ENCODE measurements around the gene DKK1.
"Not testable (repeated sequence)": the region's sequence is repeated elsewhere in the genome, so short reads cannot be mapped to it uniquely, and the experiment has no call there.

The DKK1 gene

GRCh38 chr10:52318136-52318701 is 4.1 kb downstream of the DKK1 start:
- DNase-seq, result no peak

- no peak for DNase-seq
These were observed 4.9 kb downstream of the DKK1 start for GRCh38 chr10:52318822-52319464.

GRCh38 chr10:52319926-52320325 is 5.8 kb downstream of the DKK1 start:
- DNase-seq, result no peak

GRCh38 chr10:52322323-52322722 is 8.2 kb downstream of the DKK1 start:
- no peak for DNase-seq

GRCh38 chr10:52322936-52323335 is 8.9 kb downstream of the DKK1 start:
- no peak for DNase-seq

GRCh38 chr10:52326382-52326781 is 12.3 kb downstream of the DKK1 start:
- DNase-seq, result no peak

GRCh38 chr10:52331638-52332364 is 17.7 kb downstream of the DKK1 start:
- no peak for DNase-seq

GRCh38 chr10:52332815-52333214 is 18.7 kb downstream of the DKK1 start:
- no peak for DNase-seq

- DNase-seq, result no peak
These were observed 20.5 kb downstream of the DKK1 start for GRCh38 chr10:52334595-52334994.

- no peak for DNase-seq
These were observed 21.6 kb downstream of the DKK1 start for GRCh38 chr10:52335665-52336064.

GRCh38 chr10:52337225-52337624 is 23.1 kb downstream of the DKK1 start:
- DNase-seq, result no peak

- DNase-seq, result no peak
These were observed 29.4 kb downstream of the DKK1 start for GRCh38 chr10:52343439-52343838.

- no peak for DNase-seq
These were observed 32.6 kb downstream of the DKK1 start for GRCh38 chr10:52346394-52347326.

- DNase-seq, result no peak
These were observed 33.2 kb downstream of the DKK1 start for GRCh38 chr10:52347327-52347667.

- no peak for DNase-seq
These were observed 34.0 kb downstream of the DKK1 start for GRCh38 chr10:52348037-52348564.

- DNase-seq, result no peak
These were observed 37.8 kb downstream of the DKK1 start for GRCh38 chr10:52351914-52352330.

GRCh38 chr10:52353205-52353604 is 39.1 kb downstream of the DKK1 start:
- no peak for DNase-seq

- DNase-seq, result no peak
These were observed 39.9 kb downstream of the DKK1 start for GRCh38 chr10:52353960-52354394.

GRCh38 chr10:52357971-52358370 is 43.9 kb downstream of the DKK1 start:
- no peak for DNase-seq

- DNase-seq, result no peak
These were observed 45.4 kb downstream of the DKK1 start for GRCh38 chr10:52359441-52359840.

- DNase-seq, result not testable (repeated sequence)
These were observed 51.7 kb downstream of the DKK1 start for GRCh38 chr10:52365547-52366432.

All from GDM1 (cell line).